Lower leg skin (tissue), 3 donors: ENCODE results near the gene ABI2.

Experiments
- POLR2A ChIP-seq, 2 donors: fragments of 450-650 bp; IDR thresholded peaks; one replicate each; pipeline ENCODE4 v1.6.1; 2016 to 2017; ENCODE audit warnings: antibody characterized with exemption in 2 of 2, mild to moderate bottlenecking in 1 of 2, moderate library complexity in 1 of 2
- TF ChIP-seq, protein P1 (sequence below), 3 donors: fragments of 450-650 bp; IDR thresholded peaks; one replicate each; pipeline ENCODE4 v1.5.1; 2016; ENCODE audit warnings: antibody characterized with exemption in 3 of 3, mild to moderate bottlenecking in 3 of 3, moderate library complexity in 2 of 3

DNA sequence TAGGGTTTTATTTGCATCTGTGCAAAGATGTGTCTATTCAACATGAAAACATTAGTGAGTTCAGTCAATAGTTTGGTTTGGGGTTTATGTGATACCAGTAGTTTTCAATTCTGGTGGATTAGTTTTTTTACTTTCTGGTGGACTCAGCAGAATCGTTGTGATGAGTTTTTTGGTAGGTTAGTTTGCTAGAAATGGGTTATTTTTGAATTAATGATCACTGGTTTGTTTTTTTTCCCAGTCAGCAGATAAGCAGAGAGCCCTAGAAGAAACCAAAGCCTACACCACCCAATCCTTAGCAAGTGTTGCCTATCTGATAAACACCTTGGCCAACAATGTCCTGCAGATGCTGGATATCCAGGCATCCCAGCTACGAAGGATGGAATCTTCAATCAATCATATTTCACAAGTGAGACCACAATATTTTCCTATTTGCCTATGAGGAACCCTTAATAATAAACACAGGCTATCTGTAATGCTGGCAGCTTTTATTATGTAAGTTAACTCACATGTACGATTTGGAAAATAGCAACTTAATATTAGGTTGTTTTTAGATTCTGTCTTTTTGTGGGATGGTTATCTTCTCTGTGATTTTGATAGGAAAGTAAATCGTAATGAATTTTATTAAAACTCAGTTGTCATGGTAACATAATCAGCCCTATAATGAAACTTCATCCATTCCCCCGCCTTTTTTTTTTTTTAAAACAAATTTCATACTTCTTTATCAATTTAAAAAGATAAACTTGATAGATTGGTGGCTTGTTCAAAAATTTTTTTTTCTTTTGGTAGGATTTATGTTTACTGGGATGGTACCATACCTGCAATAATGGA, 38.7 kb downstream of the ABI2 start:
- no peak for TF ChIP-seq POLR2A (IDR thresholded peaks at IDR 0.05)
- TF ChIP-seq, protein P1, sequence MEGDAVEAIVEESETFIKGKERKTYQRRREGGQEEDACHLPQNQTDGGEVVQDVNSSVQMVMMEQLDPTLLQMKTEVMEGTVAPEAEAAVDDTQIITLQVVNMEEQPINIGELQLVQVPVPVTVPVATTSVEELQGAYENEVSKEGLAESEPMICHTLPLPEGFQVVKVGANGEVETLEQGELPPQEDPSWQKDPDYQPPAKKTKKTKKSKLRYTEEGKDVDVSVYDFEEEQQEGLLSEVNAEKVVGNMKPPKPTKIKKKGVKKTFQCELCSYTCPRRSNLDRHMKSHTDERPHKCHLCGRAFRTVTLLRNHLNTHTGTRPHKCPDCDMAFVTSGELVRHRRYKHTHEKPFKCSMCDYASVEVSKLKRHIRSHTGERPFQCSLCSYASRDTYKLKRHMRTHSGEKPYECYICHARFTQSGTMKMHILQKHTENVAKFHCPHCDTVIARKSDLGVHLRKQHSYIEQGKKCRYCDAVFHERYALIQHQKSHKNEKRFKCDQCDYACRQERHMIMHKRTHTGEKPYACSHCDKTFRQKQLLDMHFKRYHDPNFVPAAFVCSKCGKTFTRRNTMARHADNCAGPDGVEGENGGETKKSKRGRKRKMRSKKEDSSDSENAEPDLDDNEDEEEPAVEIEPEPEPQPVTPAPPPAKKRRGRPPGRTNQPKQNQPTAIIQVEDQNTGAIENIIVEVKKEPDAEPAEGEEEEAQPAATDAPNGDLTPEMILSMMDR (IDR thresholded peaks at IDR 0.05), result no peak
